H9 (cell line): ENCODE data around the gene EFNA1. TPM values are rescaled to one million over a fixed set of nuclear protein-coding genes. Genes with fewer than 3 reads are reported as not detected.
A peak's percentile ranks its signal among the peaks of the same experiment; 100 is the strongest.

ENCODE experiments used
- DNase-seq: peaks from one replicate; pipeline ENCODE4 v3.0.0-alpha.2; 2017
- H2AFZ ChIP-seq: one replicate; pipeline ENCODE4 v1.6.1; 2013; ENCODE audit warnings: mild to moderate bottlenecking, low read length, control low read depth, moderate library complexity
- H2AK5ac ChIP-seq: 2 replicates; pipeline ENCODE4 v1.6.1; 2013; ENCODE audit warnings: low read length, control low read depth, mixed read lengths; ENCODE audit not compliant: insufficient read length
- H2BK120ac ChIP-seq: one replicate; pipeline ENCODE4 v1.6.1; 2013; ENCODE audit warnings: low read depth, mild to moderate bottlenecking, low read length, control low read depth, inconsistent platforms; ENCODE audit not compliant: poor library complexity, severe bottlenecking
- H2BK12ac ChIP-seq: 2 replicates; pipeline ENCODE4 v1.6.1; 2013; ENCODE audit warnings: low read length, control low read depth, mixed read lengths, low read depth; ENCODE audit not compliant: insufficient read length
- H2BK15ac ChIP-seq: 2 replicates; pipeline ENCODE4 v1.6.1; 2013; ENCODE audit warnings: low read depth, low read length, control low read depth
- H2BK20ac ChIP-seq: one replicate; pipeline ENCODE4 v1.6.1; 2013; ENCODE audit warnings: low read depth, mild to moderate bottlenecking, low read length, control low read depth, inconsistent platforms; ENCODE audit not compliant: poor library complexity, severe bottlenecking
- H2BK5ac ChIP-seq: 2 replicates; pipeline ENCODE4 v1.6.1; 2013; ENCODE audit warnings: low read length, control low read depth, mixed read lengths; ENCODE audit not compliant: insufficient read length
- H3K14ac ChIP-seq: 2 replicates; pipeline ENCODE4 v1.6.1; 2013; ENCODE audit warnings: low read length, control low read depth; ENCODE audit not compliant: insufficient read depth
- H3K18ac ChIP-seq: 2 replicates; pipeline ENCODE4 v1.6.1; 2013; ENCODE audit warnings: low read depth, mild to moderate bottlenecking, mixed read lengths, low read length, control low read depth; ENCODE audit not compliant: insufficient read length
- H3K23ac ChIP-seq: 2 replicates; pipeline ENCODE4 v1.6.1; 2013; ENCODE audit warnings: low read length, control low read depth, mixed read lengths, low read depth; ENCODE audit not compliant: insufficient read length
- H3K23me2 ChIP-seq: 2 replicates; pipeline ENCODE4 v1.6.1; 2013; ENCODE audit warnings: low read depth, mild to moderate bottlenecking, mixed read lengths, low read length, control low read depth; ENCODE audit not compliant: insufficient read length, poor library complexity, severe bottlenecking
- H3K27ac ChIP-seq: 2 replicates; pipeline ENCODE4 v1.5.1; 2013; ENCODE audit warnings: low read length, control low read depth, mixed read lengths, low read depth; ENCODE audit not compliant: insufficient read length
- H3K27me3 ChIP-seq: 2 replicates; pipeline ENCODE4 v1.6.1; 2013; ENCODE audit warnings: low read length, control low read depth, inconsistent platforms; ENCODE audit not compliant: insufficient read depth
- H3K4ac ChIP-seq: 2 replicates; pipeline ENCODE4 v1.6.1; 2013; ENCODE audit warnings: low read depth, mild to moderate bottlenecking, control low read depth, inconsistent platforms, low read length, moderate library complexity
- H3K4me1 ChIP-seq: 2 replicates; pipeline ENCODE4 v1.6.1; 2013; ENCODE audit warnings: low read length, control low read depth, inconsistent platforms; ENCODE audit not compliant: insufficient read depth
- H3K4me2 ChIP-seq: 2 replicates; pipeline ENCODE4 v1.6.1; 2013; ENCODE audit warnings: low read length, control low read depth, mixed read lengths; ENCODE audit not compliant: insufficient read length, insufficient read depth
- H3K56ac ChIP-seq: 2 replicates; pipeline ENCODE4 v1.6.1; 2013; ENCODE audit warnings: low read depth, mild to moderate bottlenecking, mixed read lengths, low read length, control low read depth; ENCODE audit not compliant: insufficient read length
- H3K79me1 ChIP-seq: 2 replicates; pipeline ENCODE4 v1.6.1; 2013; ENCODE audit warnings: low read depth, mild to moderate bottlenecking, moderate library complexity, low read length, control low read depth, inconsistent platforms; ENCODE audit not compliant: insufficient read depth, poor library complexity, severe bottlenecking
- H3K79me2 ChIP-seq: 2 replicates; pipeline ENCODE4 v1.6.1; 2013; ENCODE audit warnings: low read length, control low read depth, inconsistent platforms; ENCODE audit not compliant: insufficient read depth
- H3K9ac ChIP-seq: 2 replicates; pipeline ENCODE4 v1.6.1; 2013; ENCODE audit warnings: low read length, control low read depth, mixed read lengths; ENCODE audit not compliant: insufficient read length; ENCODE audit errors: extremely low read depth
- H3K9me3 ChIP-seq: one replicate; pipeline ENCODE4 v1.6.1; 2013; ENCODE audit warnings: low read depth, low read length, inconsistent platforms; ENCODE audit not compliant: control insufficient read depth
- H3T11ph ChIP-seq: one replicate; pipeline ENCODE4 v1.6.1; 2013; ENCODE audit warnings: mild to moderate bottlenecking, low read length, control low read depth, inconsistent platforms
- H4K20me1 ChIP-seq: one replicate; pipeline ENCODE4 v1.6.1; 2013; ENCODE audit not compliant: control insufficient read depth, insufficient read length, insufficient read depth
- H4K5ac ChIP-seq: 2 replicates; pipeline ENCODE4 v1.6.1; 2013; ENCODE audit warnings: low read depth, mild to moderate bottlenecking, mixed read lengths, low read length, control low read depth; ENCODE audit not compliant: insufficient read length
- H4K8ac ChIP-seq: replicated peaks from 2 replicates; pipeline ENCODE4 v1.6.1; 2013; ENCODE audit warnings: low read length, control low read depth, mixed read lengths, low read depth; ENCODE audit not compliant: insufficient read length
- H4K91ac ChIP-seq: 2 replicates; pipeline ENCODE4 v1.6.1; 2013; ENCODE audit warnings: low read depth, mild to moderate bottlenecking, moderate library complexity, mixed read lengths, low read length, control low read depth; ENCODE audit not compliant: insufficient read length
- H3K27ac Mint-ChIP-seq, 3 experiments: 2 replicates in 2 of 3; 3 replicates in 1 of 3; pipeline ENCODE4 v1.8.0; 2020 to 2021; ENCODE audit warnings: mixed read lengths in 3 of 3, mild to moderate bottlenecking in 1 of 3, moderate library complexity in 1 of 3
- H3K27me3 Mint-ChIP-seq: 2 replicates; pipeline ENCODE4 v1.8.0; 2021; ENCODE audit warnings: low read depth, mild to moderate bottlenecking, moderate library complexity, mixed read lengths
- H3K36me3 Mint-ChIP-seq, 3 experiments: 2 replicates in 2 of 3; 3 replicates in 1 of 3; pipeline ENCODE4 v1.8.0; 2020 to 2021; ENCODE audit warnings: low read depth in 3 of 3, mixed read lengths in 3 of 3; ENCODE audit not compliant: insufficient read depth in 1 of 3
- H3K4me1 Mint-ChIP-seq, 2 experiments: 2 replicates each; pipeline ENCODE4 v1.8.0; 2020; ENCODE audit warnings: mixed read lengths in 2 of 2
- H3K4me3 Mint-ChIP-seq, 2 experiments: 2 replicates in 1 of 2; 3 replicates in 1 of 2; pipeline ENCODE4 v1.8.0; 2020 to 2021; ENCODE audit warnings: mild to moderate bottlenecking in 2 of 2, mixed read lengths in 2 of 2, moderate library complexity in 1 of 2
- H3K9me3 Mint-ChIP-seq, 2 experiments: 2 replicates in 1 of 2; 3 replicates in 1 of 2; pipeline ENCODE4 v1.8.0; 2020; ENCODE audit warnings: mild to moderate bottlenecking in 2 of 2, mixed read lengths in 2 of 2, moderate library complexity in 1 of 2
- CTCF ChIP-seq: fragments of 200-600 bp; sonication (generic); conservative IDR thresholded peaks from 3 replicates; pipeline ENCODE4 v1.8.0; 2021; ENCODE audit warnings: antibody characterized with exemption, mild to moderate bottlenecking
- WGBS: extraction: QIAGEN DNeasy Blood & Tissue Kit; methylation state at CpG from one replicate; pipeline ENCODE4 v1.1.7; 2013; ENCODE audit warnings: missing lambda C conversion rate, low lambda C conversion rate, mixed read lengths; ENCODE audit not compliant: insufficient read length; ENCODE audit errors: extremely low coverage; 5-methylcytosine and 5-hydroxymethylcytosine counted together
- total RNA-seq: library from RNA; stranded (reverse); gene quantifications from 2 replicates; pipeline ENCODE4 v1.2.1, GENCODE V29; 2021

The EFNA1 gene
- total RNA-seq, 1 experiment from 2014 or later, result 1.4 TPM

- H3T11ph ChIP-seq, result no peak overlapping the region
- Mint-ChIP-seq H3K36me3 (peaks cover 3 to 22% (median 16%) of the 10 kb centered on the region in 3 experiments), H3K4me1 (peaks cover 17 to 30% of the 10 kb centered on the region in 2 experiments), H3K27ac (peak overlapping the region in 1 of 3 experiments; percentile 65; a peak in 1 of 7 replicates), H3K27me3 (peaks cover 2% of the 10 kb centered on the region), H3K4me3 (peak overlapping the region in 1 of 2 experiments; percentile 31; a peak in 1 of 5 replicates), H3K9me3 (peaks cover 4 to 5% of the 10 kb centered on the region in 2 experiments; a peak in 4 of 5 replicates)
- no peak overlapping the region for H4K5ac ChIP-seq
- no peak overlapping the region for H3K23ac ChIP-seq
- no peak overlapping the region for H2BK12ac ChIP-seq
- no peaks in the 10 kb centered on the region for H4K20me1 ChIP-seq
- H3K79me1 ChIP-seq, result no peaks in the 10 kb centered on the region
- no peak overlapping the region for H3K18ac ChIP-seq
- H3K4ac ChIP-seq, result no peak overlapping the region
- no peak overlapping the region for H2AK5ac ChIP-seq
- no peak overlapping the region for H2BK5ac ChIP-seq
- no peak overlapping the region for H3K14ac ChIP-seq
- H2BK15ac ChIP-seq, result no peak overlapping the region
- H3K4me1 ChIP-seq, result no peaks in the 10 kb centered on the region
- no peak overlapping the region for H3K9ac ChIP-seq
- H3K4me2 ChIP-seq, result no peak overlapping the region
- no peaks in the 10 kb centered on the region; the same call in 1 of the 2 replicates for H3K79me2 ChIP-seq
- no peak overlapping the region for H3K56ac ChIP-seq
- no peaks in the 10 kb centered on the region for H3K27me3 ChIP-seq
- TF ChIP-seq CTCF, result no peak
- no peak overlapping the region for H4K8ac ChIP-seq
- H2BK20ac ChIP-seq, result no peak overlapping the region
- no peak overlapping the region for H2BK120ac ChIP-seq
- no peak overlapping the region for H3K27ac ChIP-seq
- DNase-seq, result no peak
- no peak overlapping the region for H2AFZ ChIP-seq
- no CpG with 5 or more reads among the region's 10 CpGs for WGBS
- H3K23me2 ChIP-seq, result peaks cover 16% of the 10 kb centered on the region
- H4K91ac ChIP-seq, result no peak overlapping the region
- no peaks in the 10 kb centered on the region for H3K9me3 ChIP-seq
Measured at GRCh38 chr1:155168456-155169210, 41.0 kb downstream of the EFNA1 start.
